IPS-18a (cell line): ENCODE data around the gene ANKDD1A.

Experiments
- H3K27ac ChIP-seq: one replicate; pipeline ENCODE4 v1.5.1; 2013; ENCODE audit warnings: low read length
- H3K27me3 ChIP-seq: one replicate; pipeline ENCODE4 v1.6.1; 2013; ENCODE audit warnings: mild to moderate bottlenecking, low read length; ENCODE audit not compliant: control insufficient read depth, insufficient read depth
- H3K36me3 ChIP-seq: one replicate; pipeline ENCODE4 v1.6.1; 2013; ENCODE audit warnings: low read depth, low read length; ENCODE audit not compliant: control insufficient read depth
- H3K4me1 ChIP-seq: one replicate; pipeline ENCODE4 v1.6.1; 2013; ENCODE audit warnings: low read depth, low read length; ENCODE audit not compliant: control insufficient read depth
- H3K4me3 ChIP-seq: one replicate; pipeline ENCODE4 v1.5.1; 2013; ENCODE audit warnings: low read length
- H3K9ac ChIP-seq: one replicate; pipeline ENCODE4 v1.6.1; 2013; ENCODE audit warnings: mild to moderate bottlenecking, low read length, moderate library complexity
- H3K9me3 ChIP-seq: one replicate; pipeline ENCODE4 v1.6.1; 2013; ENCODE audit warnings: low read depth, low read length; ENCODE audit not compliant: control insufficient read depth

ANKDD1A gene

DNA sequence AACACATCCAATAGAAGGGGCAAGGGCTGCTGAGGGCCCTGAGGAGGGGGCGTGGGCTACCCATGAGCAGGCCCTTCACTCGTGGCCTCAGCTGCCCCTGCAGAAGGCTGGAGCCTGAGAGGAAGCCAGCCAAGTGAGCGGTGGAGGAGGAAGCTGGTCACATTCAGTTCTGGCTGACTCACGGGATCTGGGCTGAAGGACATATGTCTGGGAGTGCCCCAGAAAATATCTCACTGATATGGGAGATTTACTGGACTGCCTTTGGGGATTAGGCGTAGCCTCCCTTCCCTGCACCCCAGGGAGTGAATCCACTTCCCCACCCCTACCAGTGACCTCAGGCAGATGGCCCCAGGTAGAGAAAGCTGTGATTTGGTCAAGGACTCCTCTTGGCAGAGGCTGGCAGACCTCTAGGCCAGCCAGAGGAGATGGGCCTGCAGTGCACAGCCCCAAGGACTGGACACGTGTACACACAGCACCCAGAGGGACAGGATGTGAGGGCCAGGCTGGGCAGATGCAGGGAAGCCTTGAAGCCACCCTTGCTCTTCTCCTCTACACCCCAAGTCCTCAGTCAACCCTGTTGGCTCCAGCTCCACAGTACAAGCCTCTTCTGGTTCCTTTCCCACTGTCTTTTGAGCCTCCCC is 14.2 kb upstream of the ANKDD1A start:
- Histone ChIP-seq H3K27ac (no peak overlapping the region), H3K27me3 (no peaks in the 10 kb centered on the region), H3K4me1 (peaks cover 12% of the 10 kb centered on the region), H3K9ac (no peak overlapping the region), H3K36me3 (no peaks in the 10 kb centered on the region), H3K4me3 (no peak overlapping the region), H3K9me3 (peaks cover 6% of the 10 kb centered on the region)

DNA sequence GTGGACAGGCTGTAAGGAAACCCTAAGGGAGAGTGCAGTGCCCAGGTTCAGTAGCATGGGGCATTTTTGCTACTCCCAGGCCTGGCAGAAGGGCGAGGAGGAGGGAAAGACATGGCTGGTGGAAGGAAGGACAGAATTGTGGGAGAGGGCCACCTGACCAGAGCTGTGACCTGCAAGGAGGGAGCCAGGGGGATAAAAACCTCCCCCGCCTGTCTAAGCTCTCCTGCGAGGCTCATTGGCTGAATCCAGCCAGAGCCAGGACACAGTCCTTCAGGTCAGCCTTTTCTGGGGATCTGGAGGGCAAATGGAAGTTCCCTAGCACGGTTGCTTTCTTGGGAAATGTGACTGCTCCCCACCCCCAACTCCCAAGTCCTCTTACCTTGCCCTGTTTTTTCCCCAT is 13.3 kb upstream of the ANKDD1A start:
- Histone ChIP-seq H3K9ac (no peak overlapping the region), H3K4me1 (peaks cover 12% of the 10 kb centered on the region), H3K27ac (no peak overlapping the region), H3K27me3 (no peaks in the 10 kb centered on the region), H3K36me3 (no peaks in the 10 kb centered on the region), H3K4me3 (no peak overlapping the region), H3K9me3 (peaks cover 6% of the 10 kb centered on the region)

- Histone ChIP-seq H3K4me3 (no peak overlapping the region), H3K27ac (no peak overlapping the region), H3K27me3 (no peaks in the 10 kb centered on the region), H3K36me3 (no peaks in the 10 kb centered on the region), H3K4me1 (no peaks in the 10 kb centered on the region), H3K9ac (no peak overlapping the region), H3K9me3 (peaks cover 6% of the 10 kb centered on the region)
Observed at GRCh38 chr15:64901141-64901540, 10.6 kb upstream of the ANKDD1A start.

DNA sequence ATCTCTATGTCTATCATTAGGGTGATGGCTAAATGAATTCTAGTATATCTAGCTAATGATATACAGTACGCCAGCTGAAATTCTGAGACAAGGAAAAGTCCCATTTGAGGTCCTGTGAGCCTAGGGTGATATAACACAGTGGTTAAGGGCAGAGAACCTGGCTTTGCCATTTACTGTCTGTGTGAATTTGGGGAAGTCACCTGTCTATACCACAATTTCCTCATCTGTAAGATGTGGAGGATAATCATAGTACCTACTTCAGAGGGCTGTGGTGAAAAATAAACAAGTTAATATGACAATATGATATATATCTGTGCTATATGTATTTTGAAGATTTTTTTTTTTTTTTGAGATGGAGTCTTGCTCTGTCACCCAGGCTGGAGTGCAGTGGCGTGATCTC is 9.8 kb upstream of the ANKDD1A start:
- Histone ChIP-seq H3K4me1 (no peaks in the 10 kb centered on the region), H3K27me3 (no peaks in the 10 kb centered on the region), H3K36me3 (no peaks in the 10 kb centered on the region), H3K9me3 (peaks cover 6% of the 10 kb centered on the region), H3K9ac (no peak overlapping the region), H3K27ac (no peak overlapping the region), H3K4me3 (no peak overlapping the region)

- no peaks in the 10 kb centered on the region for H3K36me3 ChIP-seq
- H3K4me1 ChIP-seq = no peaks in the 10 kb centered on the region
- H3K27ac ChIP-seq = no peak overlapping the region
- H3K9me3 ChIP-seq = peaks cover 6% of the 10 kb centered on the region
- H3K27me3 ChIP-seq = no peaks in the 10 kb centered on the region
- no peak overlapping the region for H3K9ac ChIP-seq
- no peak overlapping the region for H3K4me3 ChIP-seq
Observed at GRCh38 chr15:64902863-64903262, 8.8 kb upstream of the ANKDD1A start.

DNA sequence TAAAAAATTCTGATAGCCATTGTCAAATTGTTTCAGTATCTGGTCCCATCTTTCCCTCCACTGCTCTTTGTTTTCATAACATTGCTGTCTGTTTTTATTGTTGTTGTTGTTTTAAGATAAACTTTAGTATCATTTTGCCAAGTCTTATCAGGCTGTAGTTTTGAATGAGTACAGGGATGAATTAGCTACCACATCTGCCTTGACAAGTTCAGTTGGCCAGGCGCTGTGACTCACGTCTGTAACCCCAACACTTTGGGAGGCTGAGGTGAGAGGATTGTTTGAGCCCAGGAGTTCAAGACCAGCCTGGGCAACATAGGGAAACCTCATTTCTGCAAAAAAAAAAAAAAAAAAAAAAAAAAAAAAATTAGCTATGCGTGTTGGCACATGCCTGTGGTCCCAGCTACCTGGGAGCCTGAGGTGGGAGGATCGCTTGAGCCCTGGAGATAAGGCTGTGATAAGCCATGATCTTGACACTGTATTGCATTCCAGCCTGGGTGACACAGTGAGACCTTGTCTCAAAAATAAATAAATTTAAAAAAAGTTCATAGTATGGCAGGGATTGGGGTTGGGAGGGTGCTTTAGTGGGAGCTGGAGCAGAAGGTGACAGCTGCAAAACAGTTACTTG is 8.3 kb upstream of the ANKDD1A start:
- Histone ChIP-seq H3K36me3 (no peaks in the 10 kb centered on the region), H3K4me3 (no peak overlapping the region), H3K9ac (no peak overlapping the region), H3K27ac (no peak overlapping the region), H3K4me1 (no peaks in the 10 kb centered on the region), H3K27me3 (no peaks in the 10 kb centered on the region), H3K9me3 (peaks cover 6% of the 10 kb centered on the region)

DNA sequence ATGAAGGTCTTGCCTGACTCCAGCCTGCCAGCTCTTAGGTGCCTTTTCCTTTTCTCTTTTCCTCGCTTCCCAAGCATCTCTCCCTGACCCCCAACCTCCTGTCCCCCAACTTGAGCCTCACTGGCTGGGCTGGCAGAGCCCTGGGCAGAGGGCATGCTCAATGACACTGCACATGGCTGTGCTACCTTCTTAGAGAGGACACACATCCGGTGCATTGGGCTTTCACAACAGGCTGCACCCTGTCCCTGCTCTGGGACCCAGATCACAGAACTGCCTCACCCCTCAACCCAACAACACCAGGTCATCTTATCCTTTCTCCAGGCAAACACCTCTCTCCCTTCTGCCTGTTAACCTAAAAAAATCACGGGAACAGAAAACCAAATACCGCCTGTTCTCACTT is 7.5 kb upstream of the ANKDD1A start:
- Histone ChIP-seq H3K27ac (no peak overlapping the region), H3K9ac (no peak overlapping the region), H3K9me3 (peaks cover 6% of the 10 kb centered on the region), H3K4me1 (no peaks in the 10 kb centered on the region), H3K4me3 (no peak overlapping the region), H3K27me3 (no peaks in the 10 kb centered on the region), H3K36me3 (no peaks in the 10 kb centered on the region)

- H3K27me3 ChIP-seq = peaks cover 4% of the 10 kb centered on the region
- H3K4me1 ChIP-seq = no peaks in the 10 kb centered on the region
- no peaks in the 10 kb centered on the region for H3K36me3 ChIP-seq
- H3K9ac ChIP-seq = no peak overlapping the region
- H3K27ac ChIP-seq = no peak overlapping the region
- H3K4me3 ChIP-seq = peak overlapping the region; percentile 55
- peaks cover 6% of the 10 kb centered on the region for H3K9me3 ChIP-seq
Observed at GRCh38 chr15:64905119-64905831, 6.4 kb upstream of the ANKDD1A start.

DNA sequence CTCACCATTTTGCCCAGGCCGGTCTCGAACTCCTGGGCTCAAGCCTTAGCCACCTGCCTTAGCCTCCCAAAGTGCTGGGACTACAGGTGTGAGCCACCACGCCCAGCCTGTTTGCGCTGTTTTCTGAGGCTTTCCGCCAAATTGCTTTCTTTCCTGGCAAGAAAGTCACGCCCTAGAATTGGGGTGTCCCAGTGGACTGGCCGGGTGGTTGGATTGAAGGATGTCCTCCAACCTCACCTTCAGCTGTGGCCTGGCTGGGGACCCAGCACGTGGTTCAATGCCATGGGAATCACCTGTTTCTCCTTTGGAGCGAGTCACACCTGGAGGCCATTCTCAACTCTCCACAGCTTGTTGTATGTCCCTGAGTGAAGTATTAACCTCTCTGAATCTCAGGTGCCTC is 5.8 kb upstream of the ANKDD1A start:
- Histone ChIP-seq H3K9ac (no peak overlapping the region), H3K27ac (no peak overlapping the region), H3K36me3 (no peaks in the 10 kb centered on the region), H3K4me1 (peaks cover 2% of the 10 kb centered on the region), H3K4me3 (no peak overlapping the region), H3K27me3 (peaks cover 11% of the 10 kb centered on the region), H3K9me3 (peaks cover 2% of the 10 kb centered on the region)

GRCh38 chr15:64906402-64906801 is 5.3 kb upstream of the ANKDD1A start:
- Histone ChIP-seq H3K36me3 (no peaks in the 10 kb centered on the region), H3K4me3 (no peak overlapping the region), H3K4me1 (peaks cover 6% of the 10 kb centered on the region)

GRCh38 chr15:64907991-64908390 is 3.7 kb upstream of the ANKDD1A start:
- peaks cover 11% of the 10 kb centered on the region for H3K4me1 ChIP-seq
- H3K4me3 ChIP-seq = no peak overlapping the region
- H3K27ac ChIP-seq = no peak overlapping the region
- H3K36me3 ChIP-seq = no peaks in the 10 kb centered on the region
- H3K9ac ChIP-seq = no peak overlapping the region
- H3K27me3 ChIP-seq = peaks cover 29% of the 10 kb centered on the region
- H3K9me3 ChIP-seq = no peaks in the 10 kb centered on the region

More at GRCh38 chr15:64906402-64906801, 5.3 kb upstream of the ANKDD1A start:
- Histone ChIP-seq H3K27ac (no peak overlapping the region), H3K9me3 (no peaks in the 10 kb centered on the region), H3K9ac (no peak overlapping the region), H3K27me3 (peaks cover 16% of the 10 kb centered on the region)
